ENCODE measurements around the gene CRTC2.
A peak's percentile ranks its signal among the peaks of the same experiment; 100 is the strongest.

CRTC2 gene

DNA sequence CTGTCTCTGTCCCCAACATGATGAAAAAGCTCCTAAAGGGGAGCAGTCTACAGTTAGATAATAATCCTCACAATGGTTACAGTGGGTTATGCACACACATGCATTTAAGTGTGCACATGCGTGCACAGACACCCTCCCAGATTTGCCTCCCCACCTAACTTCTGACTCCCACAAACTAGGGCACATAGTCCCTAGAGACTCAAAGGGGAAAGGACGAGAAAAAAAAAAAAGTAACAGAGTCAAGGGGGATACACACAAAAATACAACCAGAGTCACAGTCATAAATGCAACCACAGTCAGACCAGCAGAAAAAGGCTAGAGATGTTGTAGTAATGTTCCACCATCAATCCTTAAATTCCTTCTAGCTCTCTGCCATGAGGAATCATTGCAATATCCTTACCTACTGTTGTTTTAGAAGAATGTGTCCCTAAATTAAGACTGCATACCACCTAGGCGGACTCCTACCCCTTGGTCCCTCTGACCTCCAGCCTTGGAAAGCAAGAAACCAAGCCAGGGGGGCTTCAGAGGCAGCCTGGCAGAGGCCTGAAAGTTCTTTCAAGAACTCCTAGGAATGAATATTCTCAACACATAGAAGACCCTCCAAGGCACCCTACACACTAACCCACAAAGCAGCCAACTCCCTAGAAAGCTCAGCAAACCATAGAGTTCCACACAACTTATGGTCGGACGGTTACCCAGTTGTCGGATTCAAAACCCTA lies 1.3 kb downstream of the CRTC2 start:
- Histone ChIP-seq H3K4me3 (replicated peaks; ENCODE audit: insufficient read depth, low read length) (peak overlapping the region; percentile 96), H3K27ac (replicated peaks) (peak overlapping the region; percentile 88), H3K27me3 (ENCODE audit: insufficient read depth, poor library complexity, severe bottlenecking) (no peaks in the 10 kb centered on the region)
- no peak for DNase-seq (ENCODE audit: low read depth in 1 of 2, low spot score in 1 of 2)
- no peak for TF ChIP-seq SPI1 (IDR thresholded peaks at IDR 0.05; ENCODE audit: borderline replicate concordance, low read depth)
- no peak for TF ChIP-seq GABPA (IDR thresholded peaks at IDR 0.05; ENCODE audit: low read depth)

GRCh38 chr1:153954826-153955225 lies 3.6 kb downstream of the CRTC2 start:
- H3K27me3 ChIP-seq (ENCODE audit: insufficient read depth, poor library complexity, severe bottlenecking): no peaks in the 10 kb centered on the region
- no peak for DNase-seq (ENCODE audit: low read depth in 1 of 2, low spot score in 1 of 2)
- H3K27ac ChIP-seq (replicated peaks): no peak overlapping the region
- no peak overlapping the region for H3K4me3 ChIP-seq (replicated peaks; ENCODE audit: insufficient read depth, low read length)
- TF ChIP-seq POLR2AphosphoS5 (IDR thresholded peaks at IDR 0.05; ENCODE audit: low read depth) (no peak), GABPA (IDR thresholded peaks at IDR 0.05; ENCODE audit: low read depth) (no peak), SPI1 (IDR thresholded peaks at IDR 0.05; ENCODE audit: borderline replicate concordance, low read depth) (no peak), CTCF (IDR thresholded peaks at IDR 0.05; ENCODE audit: insufficient read depth, low read length) (no peak)
- TF ChIP-seq, protein P1, sequence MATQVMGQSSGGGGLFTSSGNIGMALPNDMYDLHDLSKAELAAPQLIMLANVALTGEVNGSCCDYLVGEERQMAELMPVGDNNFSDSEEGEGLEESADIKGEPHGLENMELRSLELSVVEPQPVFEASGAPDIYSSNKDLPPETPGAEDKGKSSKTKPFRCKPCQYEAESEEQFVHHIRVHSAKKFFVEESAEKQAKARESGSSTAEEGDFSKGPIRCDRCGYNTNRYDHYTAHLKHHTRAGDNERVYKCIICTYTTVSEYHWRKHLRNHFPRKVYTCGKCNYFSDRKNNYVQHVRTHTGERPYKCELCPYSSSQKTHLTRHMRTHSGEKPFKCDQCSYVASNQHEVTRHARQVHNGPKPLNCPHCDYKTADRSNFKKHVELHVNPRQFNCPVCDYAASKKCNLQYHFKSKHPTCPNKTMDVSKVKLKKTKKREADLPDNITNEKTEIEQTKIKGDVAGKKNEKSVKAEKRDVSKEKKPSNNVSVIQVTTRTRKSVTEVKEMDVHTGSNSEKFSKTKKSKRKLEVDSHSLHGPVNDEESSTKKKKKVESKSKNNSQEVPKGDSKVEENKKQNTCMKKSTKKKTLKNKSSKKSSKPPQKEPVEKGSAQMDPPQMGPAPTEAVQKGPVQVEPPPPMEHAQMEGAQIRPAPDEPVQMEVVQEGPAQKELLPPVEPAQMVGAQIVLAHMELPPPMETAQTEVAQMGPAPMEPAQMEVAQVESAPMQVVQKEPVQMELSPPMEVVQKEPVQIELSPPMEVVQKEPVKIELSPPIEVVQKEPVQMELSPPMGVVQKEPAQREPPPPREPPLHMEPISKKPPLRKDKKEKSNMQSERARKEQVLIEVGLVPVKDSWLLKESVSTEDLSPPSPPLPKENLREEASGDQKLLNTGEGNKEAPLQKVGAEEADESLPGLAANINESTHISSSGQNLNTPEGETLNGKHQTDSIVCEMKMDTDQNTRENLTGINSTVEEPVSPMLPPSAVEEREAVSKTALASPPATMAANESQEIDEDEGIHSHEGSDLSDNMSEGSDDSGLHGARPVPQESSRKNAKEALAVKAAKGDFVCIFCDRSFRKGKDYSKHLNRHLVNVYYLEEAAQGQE (IDR thresholded peaks at IDR 0.05; ENCODE audit: insufficient replicate concordance, low read depth): no peak

- H3K27ac ChIP-seq (replicated peaks): no peak overlapping the region
- H3K27me3 ChIP-seq (ENCODE audit: insufficient read depth, poor library complexity, severe bottlenecking): no peaks in the 10 kb centered on the region
- DNase-seq (ENCODE audit: low read depth in 1 of 2, low spot score in 1 of 2): no peak
- TF ChIP-seq GABPA (IDR thresholded peaks at IDR 0.05; ENCODE audit: low read depth): no peak
- TF ChIP-seq, protein P1 (IDR thresholded peaks at IDR 0.05; ENCODE audit: insufficient replicate concordance, low read depth): no peak
- TF ChIP-seq CTCF (IDR thresholded peaks at IDR 0.05; ENCODE audit: insufficient read depth, low read length): no peak
- no peak for TF ChIP-seq POLR2AphosphoS5 (IDR thresholded peaks at IDR 0.05; ENCODE audit: low read depth)
- TF ChIP-seq SPI1 (IDR thresholded peaks at IDR 0.05; ENCODE audit: borderline replicate concordance, low read depth): no peak
- H3K4me3 ChIP-seq (replicated peaks; ENCODE audit: insufficient read depth, low read length): no peak overlapping the region
These were observed 4.5 kb downstream of the CRTC2 start for GRCh38 chr1:153953859-153954365.

GRCh38 chr1:153951801-153952200 lies 6.6 kb downstream of the CRTC2 start:
- TF ChIP-seq CTCF (IDR thresholded peaks at IDR 0.05; ENCODE audit: insufficient read depth, low read length) (no peak), SPI1 (IDR thresholded peaks at IDR 0.05; ENCODE audit: borderline replicate concordance, low read depth) (no peak), GABPA (IDR thresholded peaks at IDR 0.05; ENCODE audit: low read depth) (no peak), POLR2AphosphoS5 (IDR thresholded peaks at IDR 0.05; ENCODE audit: low read depth) (no peak)
- TF ChIP-seq, protein P1 (IDR thresholded peaks at IDR 0.05; ENCODE audit: insufficient replicate concordance, low read depth): no peak
- no peak for DNase-seq (ENCODE audit: low read depth in 1 of 2, low spot score in 1 of 2)
- Histone ChIP-seq H3K4me3 (replicated peaks; ENCODE audit: insufficient read depth, low read length) (no peak overlapping the region), H3K27ac (replicated peaks) (no peak overlapping the region), H3K27me3 (ENCODE audit: insufficient read depth, poor library complexity, severe bottlenecking) (no peaks in the 10 kb centered on the region)
